Hindlimb muscle (tissue), 1 donor: Measurements from ENCODE around the gene PCDHGA5. TPM values are rescaled to one million over a fixed set of nuclear protein-coding genes. Genes with fewer than 3 reads are reported as not detected.
"Not testable (repeated sequence)": the region's sequence is repeated elsewhere in the genome, so short reads cannot be mapped to it uniquely, and the experiment has no call there.

Experiments used
- DNase-seq: peaks from one replicate; pipeline ENCODE4 v3.0.0-alpha.2; 2013
- polyA plus RNA-seq: library from polyadenylated mRNA; unstranded; fragments of 120-200 nt; gene quantifications from one replicate; pipeline ENCODE4 v1.2.1, GENCODE V29; 2013; ENCODE audit not compliant: insufficient read length

The PCDHGA5 gene
- polyA plus RNA-seq, 1 donor: 2.6 TPM

- not testable (repeated sequence) for DNase-seq
Measured at GRCh38 chr5:141387557-141388311, 23.8 kb downstream of the PCDHGA5 start, which contains the start of gene PCDHGB4. Gene PCDHGB4 (plus strand): TSS chr5:141387698. CDS start chr5:141387885, 187 bp downstream.

GRCh38 chr5:141388661-141389060 lies 24.7 kb downstream of the PCDHGA5 start:
- DNase-seq: no peak

- DNase-seq: no peak
Measured at GRCh38 chr5:141389153-141390042, 25.4 kb downstream of the PCDHGA5 start.

- DNase-seq: no peak
Measured at GRCh38 chr5:141392429-141393198, 28.7 kb downstream of the PCDHGA5 start, which contains the start of gene PCDHGA8. Gene PCDHGA8 (plus strand): TSS chr5:141392633. CDS start chr5:141392814, 181 bp downstream.

GRCh38 chr5:141393267-141393666 lies 29.3 kb downstream of the PCDHGA5 start:
- no peak for DNase-seq

- not testable (repeated sequence) for DNase-seq
Measured at GRCh38 chr5:141394401-141395187, 30.6 kb downstream of the PCDHGA5 start.

- not testable (repeated sequence) for DNase-seq
Measured at GRCh38 chr5:141397756-141398551, 34.0 kb downstream of the PCDHGA5 start, which contains the start of gene PCDHGB5. Gene PCDHGB5 (plus strand): TSS chr5:141397947. CDS start chr5:141398128, 181 bp downstream.

- DNase-seq: no peak
Measured at GRCh38 chr5:141398608-141399007, 34.6 kb downstream of the PCDHGA5 start.

GRCh38 chr5:141399555-141400258 lies 35.7 kb downstream of the PCDHGA5 start:
- no peak for DNase-seq

- DNase-seq: no peak
Measured at GRCh38 chr5:141402553-141403243, 38.7 kb downstream of the PCDHGA5 start, which contains the start of gene PCDHGA9. Gene PCDHGA9 (plus strand): TSS chr5:141402778. CDS start chr5:141402953, 175 bp downstream.

- DNase-seq: no peak
Measured at GRCh38 chr5:141403387-141403786, 39.4 kb downstream of the PCDHGA5 start.

GRCh38 chr5:141407790-141408505 lies 44.0 kb downstream of the PCDHGA5 start, which contains the start of gene PCDHGB6:
Gene PCDHGB6 (plus strand): TSS chr5:141408021. CDS start chr5:141408203, 182 bp downstream.
- peak; percentile 18 for DNase-seq

GRCh38 chr5:141409598-141410306 lies 45.8 kb downstream of the PCDHGA5 start:
- no peak for DNase-seq

- no peak for DNase-seq
Measured at GRCh38 chr5:141411575-141411974, 47.6 kb downstream of the PCDHGA5 start.

- peak; percentile 22 for DNase-seq
Measured at GRCh38 chr5:141412854-141413539, 49.0 kb downstream of the PCDHGA5 start, which contains the start of gene PCDHGA10. Gene PCDHGA10 (plus strand): TSS chr5:141412987. CDS start chr5:141413176, 189 bp downstream.

GRCh38 chr5:141413540-141414069 lies 49.6 kb downstream of the PCDHGA5 start:
- DNase-seq: no peak
